ENCODE data around the gene LSR.
A peak's percentile ranks its signal among the peaks of the same experiment; 100 is the strongest.
"Not testable (repeated sequence)": the region's sequence is repeated elsewhere in the genome, so short reads cannot be mapped to it uniquely, and the experiment has no call there.

Gene LSR

GRCh38 chr19:35268536-35269437 lies 20.0 kb downstream of the LSR start, which contains the start of gene USF2:
Gene USF2, plus strand, starts transcription at chr19:35268962. Its CDS starts 140 bp downstream, at chr19:35269102.
- DNase-seq: peak; percentile 45 to 74

- DNase-seq: peak; percentile 70 to 80
Observed at GRCh38 chr19:35269438-35270117, 20.8 kb downstream of the LSR start.

- DNase-seq: no peak
Observed at GRCh38 chr19:35270381-35270811, 21.6 kb downstream of the LSR start.

GRCh38 chr19:35271546-35271945 lies 22.7 kb downstream of the LSR start:
- DNase-seq: no peak

GRCh38 chr19:35272122-35272719 lies 23.4 kb downstream of the LSR start:
- DNase-seq: no peak

- no peak for DNase-seq
Observed at GRCh38 chr19:35272954-35273649, 24.3 kb downstream of the LSR start.

- no peak for DNase-seq
Observed at GRCh38 chr19:35273686-35274259, 25.0 kb downstream of the LSR start.

- DNase-seq: no peak
Observed at GRCh38 chr19:35274323-35274722, 25.5 kb downstream of the LSR start.

- no peak for DNase-seq
Observed at GRCh38 chr19:35276706-35277281, 28.0 kb downstream of the LSR start.

GRCh38 chr19:35278578-35279284 lies 29.9 kb downstream of the LSR start:
- DNase-seq: no peak

GRCh38 chr19:35279374-35279773 lies 30.6 kb downstream of the LSR start:
- no peak for DNase-seq

GRCh38 chr19:35279985-35280821 lies 31.4 kb downstream of the LSR start:
- DNase-seq: peak in 1 of 2 experiments; percentile 49

- no peak for DNase-seq
Observed at GRCh38 chr19:35281303-35281702, 32.5 kb downstream of the LSR start.

GRCh38 chr19:35284153-35285094 lies 35.6 kb downstream of the LSR start:
- no peak for DNase-seq

GRCh38 chr19:35285095-35285449 lies 36.3 kb downstream of the LSR start:
- no peak for DNase-seq

GRCh38 chr19:35285465-35285864 lies 36.7 kb downstream of the LSR start:
- DNase-seq: not testable (repeated sequence)

GRCh38 chr19:35286101-35286500 lies 37.3 kb downstream of the LSR start:
- DNase-seq: peak in 1 of 2 experiments; percentile 20

- no peak for DNase-seq
Observed at GRCh38 chr19:35287713-35288112, 38.9 kb downstream of the LSR start.

- no peak for DNase-seq
Observed at GRCh38 chr19:35288331-35288730, 39.5 kb downstream of the LSR start.

All from NCI-H524 (cell line).